Progenitor cell of endocrine pancreas (in vitro differentiated cells): ENCODE data around the gene WDR35. TPM values are rescaled to one million over a fixed set of nuclear protein-coding genes. Genes with fewer than 3 reads are reported as not detected.
A peak's percentile ranks its signal among the peaks of the same experiment; 100 is the strongest.

ENCODE experiments used
- DNase-seq: peaks from one replicate; pipeline ENCODE4 v3.0.0; 2021; ENCODE audit warnings: low spot score; ENCODE audit not compliant: unreplicated experiment
- H3K27ac Mint-ChIP-seq: 2 replicates; pipeline ENCODE4 v1.8.0; 2021; ENCODE audit warnings: mild to moderate bottlenecking, moderate library complexity, mixed read lengths
- H3K27me3 Mint-ChIP-seq: 2 replicates; pipeline ENCODE4 v1.8.0; 2021; ENCODE audit warnings: mixed read lengths
- H3K36me3 Mint-ChIP-seq: 2 replicates; pipeline ENCODE4 v1.8.0; 2022; ENCODE audit warnings: mixed read lengths; ENCODE audit not compliant: insufficient read depth
- H3K4me1 Mint-ChIP-seq: 2 replicates; pipeline ENCODE4 v1.8.0; 2021; ENCODE audit warnings: low read depth, mixed read lengths
- H3K4me3 Mint-ChIP-seq: 2 replicates; pipeline ENCODE4 v1.8.0; 2021; ENCODE audit warnings: low read depth, mild to moderate bottlenecking, moderate library complexity, mixed read lengths
- H3K9me3 Mint-ChIP-seq: 2 replicates; pipeline ENCODE4 v1.8.0; 2021; ENCODE audit warnings: low read depth, mixed read lengths
- CTCF ChIP-seq: fragments of 200-600 bp; sonication (generic); IDR thresholded peaks from one replicate; pipeline ENCODE4 v1.5.0; 2021; ENCODE audit warnings: antibody characterized with exemption, mild to moderate bottlenecking; ENCODE audit not compliant: unreplicated experiment
- total RNA-seq: library from RNA; stranded (reverse); gene quantifications from 2 replicates; pipeline ENCODE4 v1.2.1, GENCODE V29; 2021

The WDR35 gene
- total RNA-seq, 1 donor from 2014 or later, result 16.5 TPM

GRCh38 chr2:19870792-19871191 lies 119.1 kb downstream of the WDR35 start:
- no peak for TF ChIP-seq CTCF
- peaks cover 22% of the 10 kb centered on the region for H3K27me3 Mint-ChIP-seq

GRCh38 chr2:19868701-19869580 lies 121.0 kb downstream of the WDR35 start:
- H3K36me3 Mint-ChIP-seq, result no peaks in the 10 kb centered on the region
- H3K4me1 Mint-ChIP-seq, result peaks cover 1% of the 10 kb centered on the region
- H3K9me3 Mint-ChIP-seq, result no peaks in the 10 kb centered on the region
- no peak for TF ChIP-seq CTCF
- peak; percentile 32 for DNase-seq
- H3K27me3 Mint-ChIP-seq, result peaks cover 22% of the 10 kb centered on the region
- no peak overlapping the region for H3K27ac Mint-ChIP-seq
- H3K4me3 Mint-ChIP-seq, result peak overlapping the region; percentile 81

More at GRCh38 chr2:19870792-19871191, 119.1 kb downstream of the WDR35 start:
- H3K27ac Mint-ChIP-seq, result no peak overlapping the region
- no peak overlapping the region for H3K4me3 Mint-ChIP-seq
- H3K9me3 Mint-ChIP-seq, result no peaks in the 10 kb centered on the region
- H3K4me1 Mint-ChIP-seq, result peaks cover 1% of the 10 kb centered on the region
- DNase-seq, result no peak
- no peaks in the 10 kb centered on the region for H3K36me3 Mint-ChIP-seq

GRCh38 chr2:19868224-19868623 lies 121.7 kb downstream of the WDR35 start:
- peak overlapping the region; percentile 81 for H3K4me3 Mint-ChIP-seq
- peaks cover 1% of the 10 kb centered on the region for H3K4me1 Mint-ChIP-seq
- H3K27ac Mint-ChIP-seq, result no peak overlapping the region
- no peak for TF ChIP-seq CTCF
- peaks cover 22% of the 10 kb centered on the region for H3K27me3 Mint-ChIP-seq
- no peaks in the 10 kb centered on the region for H3K36me3 Mint-ChIP-seq
- no peak for DNase-seq
- H3K9me3 Mint-ChIP-seq, result no peaks in the 10 kb centered on the region

GRCh38 chr2:19866771-19867170 lies 123.1 kb downstream of the WDR35 start:
- Mint-ChIP-seq H3K36me3 (no peaks in the 10 kb centered on the region), H3K27me3 (peaks cover 29% of the 10 kb centered on the region), H3K9me3 (no peaks in the 10 kb centered on the region), H3K4me3 (no peak overlapping the region), H3K4me1 (peaks cover 1% of the 10 kb centered on the region), H3K27ac (no peak overlapping the region)
- DNase-seq, result no peak
- TF ChIP-seq CTCF, result no peak

DNA sequence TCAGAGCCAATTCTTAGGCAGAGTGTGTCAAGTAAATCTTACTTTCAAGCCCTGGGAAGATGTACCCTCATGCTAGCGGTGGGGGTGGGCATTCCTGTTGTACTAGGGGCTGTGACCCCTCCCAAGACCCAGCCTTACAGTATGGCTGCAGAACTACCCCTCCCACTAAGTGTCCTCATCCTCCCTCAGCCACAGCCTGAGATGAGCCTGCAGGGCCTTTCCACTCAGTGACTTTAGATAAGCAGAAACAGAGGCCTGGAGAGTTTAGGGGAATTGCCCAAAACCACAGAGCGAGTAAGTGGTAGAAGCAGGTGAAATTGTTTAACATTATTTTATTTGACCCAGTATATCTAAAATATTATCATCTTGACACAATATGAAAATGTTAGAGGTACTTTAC lies 124.8 kb downstream of the WDR35 start:
- H3K4me1 Mint-ChIP-seq, result peaks cover 1% of the 10 kb centered on the region
- DNase-seq, result no peak
- no peak for TF ChIP-seq CTCF
- no peaks in the 10 kb centered on the region for H3K36me3 Mint-ChIP-seq
- H3K4me3 Mint-ChIP-seq, result no peak overlapping the region
- H3K9me3 Mint-ChIP-seq, result no peaks in the 10 kb centered on the region
- H3K27ac Mint-ChIP-seq, result no peak overlapping the region
- H3K27me3 Mint-ChIP-seq, result peaks cover 30% of the 10 kb centered on the region
